Bone marrow (tissue), 2 donors: ENCODE results near the gene PPIA.
A peak's percentile ranks its signal among the peaks of the same experiment; 100 is the strongest.
"Not testable (repeated sequence)": the region's sequence is repeated elsewhere in the genome, so short reads cannot be mapped to it uniquely, and the experiment has no call there.

Experiments
- DNase-seq, 2 donors: peaks; one replicate each; lab custom pipeline; 2025; lab: John Stamatoyannopoulos, UW

The PPIA gene

DNA sequence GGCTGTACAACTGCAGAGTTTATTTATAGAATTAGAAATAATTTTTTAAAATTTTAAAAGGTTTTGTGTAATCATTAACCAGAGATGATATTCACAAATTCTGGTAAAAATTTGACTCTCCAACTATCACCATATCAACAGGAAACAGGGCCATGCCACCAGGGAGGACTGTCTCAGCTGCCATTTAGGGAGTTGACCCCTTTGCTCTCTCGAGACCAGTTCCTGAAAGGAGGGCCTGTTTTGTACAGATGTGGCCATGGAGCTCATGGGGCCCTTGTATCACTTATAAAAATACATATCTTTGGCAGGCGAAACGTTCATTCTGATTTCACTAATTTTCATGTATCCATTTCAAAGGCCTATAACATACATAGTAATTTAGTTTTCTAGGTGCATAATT, 31.1 kb downstream of the PPIA start:
- no peak for DNase-seq

DNA sequence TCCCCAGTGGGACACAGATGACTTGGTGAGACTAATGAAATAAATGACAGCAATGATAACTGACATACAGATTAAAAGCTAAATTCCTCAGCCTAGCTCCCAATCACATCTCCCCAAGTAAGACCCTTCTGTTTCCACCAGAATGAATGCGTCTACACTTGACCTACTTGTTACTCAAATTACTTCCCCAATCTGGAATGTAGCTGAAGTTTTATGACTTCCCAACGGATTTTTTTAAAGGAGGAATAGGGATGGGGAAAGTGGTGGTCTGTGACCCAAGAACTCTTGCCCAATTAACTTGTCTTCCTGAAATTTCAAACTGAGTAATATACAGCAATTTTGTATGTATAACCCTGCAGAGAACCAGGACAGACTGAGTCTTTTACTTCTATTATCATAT, 42.3 kb downstream of the PPIA start:
- DNase-seq, result no peak

DNA sequence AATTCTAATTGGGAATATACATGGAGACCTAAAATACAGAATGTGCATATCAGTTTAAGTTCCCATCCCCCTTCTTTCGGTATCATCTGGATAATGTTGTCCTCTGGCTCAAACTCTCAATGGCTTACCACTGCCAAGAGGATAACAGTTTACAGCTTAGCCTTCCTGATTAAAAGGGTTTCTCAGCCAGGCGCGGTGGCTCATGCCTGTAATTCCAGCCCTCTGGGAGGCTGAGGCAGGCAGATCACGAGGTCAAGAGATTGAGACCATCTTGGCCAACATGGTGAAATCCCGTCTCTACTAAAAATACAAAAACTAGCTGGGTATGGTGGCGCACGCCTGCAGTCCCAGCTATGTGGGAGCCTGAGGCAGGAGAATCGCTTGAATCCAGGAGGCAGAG, 46.2 kb downstream of the PPIA start:
- DNase-seq, result not testable (repeated sequence)

GRCh38 chr7:44843440-44843839, 47.0 kb downstream of the PPIA start:
- not testable (repeated sequence) for DNase-seq

- DNase-seq, result no peak
Measured at GRCh38 chr7:44845451-44845850, 49.0 kb downstream of the PPIA start.

DNA sequence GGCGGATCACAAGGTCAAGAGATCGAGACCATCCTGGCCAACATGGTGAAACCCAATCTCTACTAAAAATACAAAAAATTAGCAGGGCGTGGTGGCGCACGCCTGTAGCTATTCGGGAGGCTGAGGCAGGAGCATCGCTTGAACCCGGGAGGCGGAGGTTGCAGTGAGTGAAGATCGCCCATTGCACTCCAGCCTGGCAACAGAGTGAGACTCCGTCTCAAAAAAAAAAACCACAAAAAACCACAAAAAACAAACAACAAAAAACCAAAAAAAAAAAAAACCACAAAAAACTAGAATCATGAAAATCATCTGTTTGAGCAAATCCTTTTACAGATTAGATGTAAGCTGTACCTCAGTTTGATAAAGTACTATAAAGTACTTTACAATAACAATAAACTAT, 49.9 kb downstream of the PPIA start:
- not testable (repeated sequence) for DNase-seq

GRCh38 chr7:44846816-44847508, 50.5 kb downstream of the PPIA start:
- DNase-seq, result no peak

DNA sequence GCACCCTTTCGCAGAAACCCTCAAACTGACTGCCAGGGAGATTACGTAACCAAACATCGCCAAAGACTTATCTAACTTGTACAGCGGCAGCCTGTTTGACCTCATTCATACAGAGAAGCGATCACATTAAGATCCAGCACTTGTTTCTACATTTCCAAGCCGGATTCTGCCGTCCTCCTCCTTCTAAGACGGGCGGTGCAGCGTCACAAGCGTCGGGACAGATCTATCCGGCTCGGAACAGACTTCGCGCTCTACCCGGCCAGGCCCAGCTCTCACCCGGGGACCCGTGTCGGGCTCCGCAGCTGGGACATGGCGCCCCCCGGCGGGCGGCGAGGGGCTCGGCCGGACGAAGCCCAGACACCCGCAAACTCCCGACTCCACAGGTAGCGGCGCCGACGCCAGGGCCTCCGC, 51.0 kb downstream of the PPIA start:
- peak; percentile 75 to 98 for DNase-seq

DNA sequence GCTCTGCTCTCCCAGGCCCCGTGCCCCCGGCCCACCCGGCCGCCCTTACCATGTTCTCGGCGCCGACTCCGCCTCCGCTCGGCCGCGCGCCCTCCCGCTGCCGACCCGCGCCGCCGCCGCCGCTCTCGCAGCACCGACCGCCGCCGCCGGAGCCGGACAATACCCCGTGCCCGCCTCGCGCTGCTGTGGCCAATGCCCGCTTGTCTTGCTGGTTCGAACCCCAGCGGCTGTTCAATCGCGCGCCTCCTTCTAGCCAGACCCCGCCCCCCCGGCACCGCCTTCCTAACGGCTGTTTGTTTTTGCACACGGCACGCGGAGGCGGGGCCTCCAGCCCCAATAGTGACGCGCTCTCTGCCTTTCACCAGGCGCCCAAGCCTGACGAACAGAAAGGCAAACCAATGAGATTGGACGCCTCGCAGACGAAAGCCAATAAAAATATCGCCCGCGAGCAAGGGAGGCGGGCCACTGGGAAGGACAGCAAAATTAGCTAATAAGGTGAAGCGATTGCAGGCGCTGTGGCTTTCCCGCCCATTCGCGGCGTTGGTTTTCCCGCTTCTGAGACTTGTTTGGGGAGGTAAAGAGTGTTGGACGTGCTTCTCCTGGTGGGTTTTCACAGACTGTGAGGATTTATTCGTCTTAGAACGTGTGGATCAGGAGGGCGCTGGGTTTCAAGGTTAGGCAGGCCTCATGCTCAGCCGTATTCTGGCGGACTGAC, 51.6 kb downstream of the PPIA start, which contains the start of gene H2AZ2:
Gene H2AZ2 (minus strand): TSS at position 168 of the 715 bp plus-strand sequence. CDS start 116 bp downstream, at position 52.
- DNase-seq, result peak; percentile 98 to 99

- DNase-seq, result no peak
Measured at GRCh38 chr7:44849259-44849884, 52.9 kb downstream of the PPIA start.

- DNase-seq, result no peak
Measured at GRCh38 chr7:44849885-44850544, 53.5 kb downstream of the PPIA start.

GRCh38 chr7:44852590-44852989, 56.1 kb downstream of the PPIA start:
- DNase-seq, result no peak
